NCI-H446 treated with DMSO at 0.1 percent for 48 hours (cell line): ENCODE data around the gene TMPRSS6.

Experiments
- DNase-seq: peaks from one replicate; lab custom pipeline; 2025; lab: John Stamatoyannopoulos, UW

The TMPRSS6 gene

DNA sequence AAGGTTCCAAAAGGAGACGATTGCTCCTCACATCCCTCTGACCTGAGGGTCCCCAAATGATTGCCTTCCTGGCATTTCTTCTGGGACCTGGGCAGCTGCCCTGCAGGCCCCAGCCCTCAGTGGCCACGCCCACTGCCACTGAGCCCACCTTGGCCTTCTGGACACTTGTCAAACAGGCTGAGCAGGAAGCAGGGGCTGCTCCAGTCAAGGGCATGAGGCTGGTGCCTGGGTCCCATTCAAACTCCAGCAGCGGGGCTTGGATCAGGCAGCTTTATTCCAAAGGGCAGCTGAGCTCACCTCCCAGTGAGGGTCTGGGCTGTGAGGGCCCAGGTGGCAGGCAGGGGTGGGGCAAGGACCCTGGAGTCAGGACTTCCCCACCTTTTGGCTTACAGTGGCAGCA lies 44.3 kb downstream of the TMPRSS6 start:
- DNase-seq, result no peak

DNA sequence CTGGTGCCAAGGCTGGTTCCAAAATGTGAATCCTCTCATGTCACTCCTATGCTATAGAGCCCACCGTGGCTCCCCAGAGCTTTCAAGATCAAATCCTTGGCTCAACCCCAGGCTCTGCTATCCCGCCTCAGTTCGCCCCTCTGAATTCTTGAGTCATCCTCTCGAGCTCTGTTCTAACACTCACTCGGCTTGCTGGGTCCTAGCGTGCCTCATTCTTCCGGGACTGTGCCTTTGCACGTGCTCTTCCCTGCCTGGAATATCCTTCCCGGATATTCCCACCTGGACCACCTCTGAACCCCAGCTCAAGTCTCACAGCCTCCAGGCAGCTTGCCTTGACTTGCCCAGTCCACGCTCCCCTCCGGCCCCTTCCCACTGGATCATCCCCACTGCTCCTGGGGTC lies 45.0 kb downstream of the TMPRSS6 start:
- no peak for DNase-seq

DNA sequence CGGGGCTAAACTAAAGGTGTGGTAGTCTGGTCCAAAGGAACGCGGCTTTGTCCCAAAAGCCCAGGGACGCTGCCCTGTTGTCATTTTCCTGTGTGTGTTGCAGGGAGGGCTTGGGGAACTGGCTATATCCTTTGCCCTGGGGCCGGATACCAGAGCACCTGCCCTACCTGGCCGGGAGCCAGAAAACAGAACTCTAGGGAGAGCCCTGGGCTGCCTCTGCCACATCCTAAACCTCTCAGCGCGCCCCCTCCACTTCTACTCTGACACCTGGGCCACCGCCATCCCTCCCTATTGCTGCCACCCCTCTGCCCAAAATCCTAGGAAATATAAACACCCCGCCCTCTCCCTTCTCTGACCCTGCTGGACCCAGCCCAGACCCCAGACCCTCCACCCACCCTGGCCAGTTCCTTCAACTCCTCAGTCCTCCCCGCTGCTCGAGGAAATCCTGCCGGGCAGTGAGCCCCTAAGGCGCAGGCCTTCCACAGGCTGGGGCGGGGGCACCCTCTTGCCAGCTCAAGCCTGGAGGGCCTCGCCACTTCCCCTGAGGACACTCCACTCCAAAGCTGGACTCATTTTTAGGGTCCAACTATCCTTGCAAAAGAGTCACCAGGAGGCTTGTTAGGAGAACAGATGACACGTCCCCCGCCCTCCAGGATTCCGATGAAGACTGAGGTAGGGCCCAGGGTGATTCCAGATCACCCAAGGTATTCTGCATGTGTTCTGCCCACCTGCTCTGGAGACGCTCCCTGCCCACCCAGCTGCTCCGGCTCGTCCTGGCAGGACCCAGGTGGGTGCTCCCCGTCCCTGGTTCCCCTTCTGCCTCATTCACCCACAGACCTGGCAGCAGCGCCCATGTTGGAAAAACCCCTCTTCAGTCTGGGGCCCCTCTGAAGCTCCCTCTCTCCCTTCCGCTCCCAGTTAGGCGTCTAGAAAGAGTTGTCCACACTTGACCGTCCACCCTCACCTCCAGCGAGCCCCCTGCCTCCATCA lies 45.8 kb downstream of the TMPRSS6 start:
- no peak for DNase-seq

DNA sequence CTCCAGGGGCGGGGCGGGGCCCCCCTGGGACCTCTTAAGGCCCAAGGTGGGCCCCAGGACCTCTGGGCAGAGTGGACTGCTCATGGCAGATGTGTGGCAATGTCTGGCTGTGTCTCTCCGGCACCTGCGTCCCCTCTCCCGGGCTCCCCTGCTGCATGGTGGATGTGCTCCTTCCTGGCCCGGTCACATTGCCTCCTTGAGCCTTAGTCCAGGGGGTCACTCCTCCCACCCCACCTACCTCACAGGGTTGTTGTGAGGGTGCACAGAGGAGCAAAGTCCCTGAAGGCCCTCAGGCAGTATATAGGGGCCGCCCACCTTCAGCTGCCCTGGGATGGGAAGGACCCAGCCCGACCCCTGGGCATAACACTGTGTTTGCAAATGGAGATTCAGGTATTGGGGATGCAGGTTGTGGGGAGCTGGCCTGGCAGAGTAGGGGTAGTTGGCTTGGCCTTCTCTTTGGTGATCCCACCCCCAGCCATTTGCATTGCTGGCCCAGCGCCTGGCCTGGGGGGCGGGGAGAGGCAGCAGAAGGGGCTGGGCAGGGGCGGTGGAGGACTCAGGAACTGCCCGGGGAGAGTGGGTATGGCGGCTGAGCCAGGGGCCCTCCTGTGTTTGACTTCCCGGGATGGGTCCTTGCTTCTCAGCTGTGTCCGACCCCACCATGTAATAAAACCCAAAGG lies 46.7 kb downstream of the TMPRSS6 start:
- DNase-seq, result no peak

DNA sequence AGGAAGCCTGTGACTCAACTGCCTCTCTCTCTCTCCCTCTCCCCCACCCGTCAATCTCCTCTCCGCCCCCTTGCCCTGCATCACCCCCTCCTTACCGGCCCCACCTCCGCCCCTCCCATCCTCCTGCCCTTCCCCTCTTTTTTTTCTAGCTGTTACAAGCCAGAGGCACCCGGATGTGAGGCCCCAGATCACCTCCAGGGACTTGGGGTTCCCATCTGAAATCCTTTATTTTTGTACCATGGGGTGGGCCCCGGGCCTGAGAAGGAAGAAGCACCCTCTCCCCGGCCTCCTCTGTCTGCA lies 47.2 kb downstream of the TMPRSS6 start:
- no peak for DNase-seq

DNA sequence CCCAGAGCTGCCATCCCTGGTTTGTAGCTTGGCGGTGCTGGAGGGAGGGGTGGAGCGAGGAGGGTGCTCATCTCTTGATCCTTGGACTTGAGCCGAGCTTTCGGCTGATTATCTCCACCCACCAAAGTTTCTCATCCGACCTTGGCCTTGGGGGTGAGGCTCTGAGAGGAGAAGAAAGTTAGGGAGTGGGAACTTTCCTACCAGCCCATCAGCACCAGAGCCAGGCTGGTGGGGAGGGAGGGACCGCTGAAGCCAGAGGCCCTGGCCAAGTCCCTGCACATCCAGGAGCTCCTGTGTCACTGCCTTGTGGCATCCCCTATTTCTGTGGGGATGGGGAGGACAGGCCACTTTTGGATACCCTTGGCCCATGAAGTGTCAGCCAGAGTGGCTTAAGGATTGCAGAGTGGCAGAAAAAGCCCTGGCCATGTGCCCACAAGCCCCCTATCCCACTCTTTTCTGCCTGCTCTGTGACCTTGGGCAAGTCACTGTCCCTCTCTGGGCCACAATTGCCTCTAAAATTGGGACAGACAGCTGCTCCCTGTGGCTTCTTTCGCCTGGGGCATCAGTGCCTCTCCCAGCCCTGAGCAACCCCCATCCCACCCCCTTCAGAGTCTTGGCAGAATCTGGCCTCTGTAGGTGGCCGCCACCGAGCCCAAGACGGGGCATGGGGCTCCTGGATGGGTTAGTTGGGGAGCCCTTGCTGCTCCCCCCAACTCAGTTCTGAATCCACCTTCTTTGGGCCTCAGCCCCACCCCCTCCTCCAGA lies 47.7 kb downstream of the TMPRSS6 start:
- no peak for DNase-seq

DNA sequence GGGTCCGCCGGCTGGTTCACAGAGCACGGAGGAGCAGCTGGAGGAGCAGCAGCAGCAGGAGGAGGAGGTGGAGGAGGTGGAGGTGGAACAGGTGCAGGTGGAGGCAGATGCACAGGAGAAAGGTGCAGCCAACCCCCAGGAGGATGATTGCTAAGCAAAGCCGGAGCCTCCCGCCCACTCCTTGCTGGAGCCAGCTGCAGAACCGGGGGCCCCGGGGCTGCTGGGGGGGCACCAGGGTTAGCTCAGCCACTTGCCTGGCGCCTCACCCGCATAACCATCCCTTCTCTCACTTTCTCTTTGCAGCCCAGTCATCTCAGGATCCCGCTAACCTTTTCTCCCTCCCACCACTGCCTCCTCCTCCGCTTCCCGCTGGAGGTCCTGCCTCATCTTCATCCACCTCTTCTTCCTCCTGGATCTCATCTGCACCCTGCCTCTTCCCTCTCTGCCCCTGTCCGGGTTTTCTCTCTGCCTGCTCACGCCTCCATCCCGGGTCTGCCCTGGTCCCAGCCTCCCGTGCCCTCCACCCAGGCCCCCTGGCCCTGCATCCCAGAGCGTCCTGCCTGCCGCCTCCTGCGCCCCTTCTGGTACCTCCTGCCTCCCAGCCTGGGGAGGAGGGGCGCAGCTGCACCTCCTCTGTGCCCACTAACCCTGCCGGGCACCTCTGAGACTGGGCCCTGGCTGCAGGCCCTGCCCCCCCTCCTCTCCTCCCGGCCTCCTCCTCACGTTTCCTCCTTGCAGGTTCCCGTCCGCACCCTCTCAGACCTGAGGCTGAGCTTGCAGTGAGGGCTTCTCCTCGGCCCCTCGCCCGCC lies 48.5 kb downstream of the TMPRSS6 start:
- no peak for DNase-seq

DNA sequence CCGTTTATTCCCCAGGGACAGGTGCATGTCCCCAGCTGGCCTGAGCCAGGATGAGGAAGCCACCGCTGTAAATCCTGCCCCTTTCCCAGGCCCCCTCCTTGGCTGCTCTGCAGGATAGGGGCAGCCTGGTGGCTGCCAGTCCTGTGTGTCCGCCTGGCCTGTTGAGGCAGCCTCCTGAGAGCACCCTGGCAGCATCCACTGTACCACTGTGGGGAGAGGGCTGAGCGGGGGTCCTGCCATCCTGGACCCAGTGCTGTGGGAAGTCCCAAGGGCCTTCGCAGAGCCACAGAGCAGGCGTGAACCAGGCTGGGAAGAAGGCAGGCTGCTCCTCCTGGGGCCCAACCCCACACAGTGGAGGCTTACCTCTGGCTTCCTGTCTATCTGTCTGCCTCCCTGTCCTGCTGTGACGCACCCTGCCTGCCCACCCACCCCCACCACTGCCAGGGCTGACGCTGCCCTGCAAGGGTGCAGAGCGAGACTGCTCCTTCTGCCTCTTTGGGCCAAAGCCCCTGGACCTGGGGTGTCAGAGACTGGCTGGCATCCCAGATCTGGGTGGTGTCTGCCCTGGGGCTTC lies 49.5 kb downstream of the TMPRSS6 start:
- no peak for DNase-seq

DNA sequence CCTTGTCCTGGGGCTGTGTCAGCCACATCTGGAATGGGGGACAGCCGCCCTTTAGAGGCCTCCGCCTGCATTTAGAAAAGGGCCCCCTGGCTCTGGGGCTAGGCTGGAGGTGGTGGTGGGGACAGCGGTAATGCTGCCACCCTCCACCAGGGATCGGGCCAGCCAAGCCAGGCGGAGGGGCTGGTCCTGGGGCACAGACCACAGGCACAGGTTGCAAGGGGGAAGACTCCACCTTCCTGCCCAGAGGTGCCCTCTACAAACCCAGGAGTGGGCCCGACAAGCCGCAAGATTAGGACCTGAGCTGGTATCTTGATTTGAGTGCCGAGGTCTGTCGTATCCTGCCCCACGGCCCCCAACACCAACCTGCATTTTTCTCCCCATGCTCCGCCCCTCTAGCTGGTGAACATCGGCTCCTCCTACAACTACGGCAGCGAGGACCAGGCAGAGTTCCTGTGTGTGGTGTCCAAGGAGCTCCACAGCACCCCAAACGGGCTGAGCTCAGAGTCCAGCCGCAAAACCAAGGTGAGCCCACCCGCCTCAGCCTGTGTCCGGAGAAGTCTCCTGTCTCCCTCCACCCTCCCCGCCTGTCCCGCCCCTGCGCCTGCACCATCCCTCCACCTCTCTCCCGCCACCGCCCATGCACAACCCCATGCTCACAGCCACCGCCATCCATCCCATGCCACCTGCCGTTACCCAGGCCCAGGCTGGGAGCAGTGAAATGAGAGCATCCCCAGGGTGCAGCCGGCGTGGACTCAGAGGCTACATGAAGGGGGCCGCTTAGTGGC lies 50.4 kb downstream of the TMPRSS6 start:
- no peak for DNase-seq

DNA sequence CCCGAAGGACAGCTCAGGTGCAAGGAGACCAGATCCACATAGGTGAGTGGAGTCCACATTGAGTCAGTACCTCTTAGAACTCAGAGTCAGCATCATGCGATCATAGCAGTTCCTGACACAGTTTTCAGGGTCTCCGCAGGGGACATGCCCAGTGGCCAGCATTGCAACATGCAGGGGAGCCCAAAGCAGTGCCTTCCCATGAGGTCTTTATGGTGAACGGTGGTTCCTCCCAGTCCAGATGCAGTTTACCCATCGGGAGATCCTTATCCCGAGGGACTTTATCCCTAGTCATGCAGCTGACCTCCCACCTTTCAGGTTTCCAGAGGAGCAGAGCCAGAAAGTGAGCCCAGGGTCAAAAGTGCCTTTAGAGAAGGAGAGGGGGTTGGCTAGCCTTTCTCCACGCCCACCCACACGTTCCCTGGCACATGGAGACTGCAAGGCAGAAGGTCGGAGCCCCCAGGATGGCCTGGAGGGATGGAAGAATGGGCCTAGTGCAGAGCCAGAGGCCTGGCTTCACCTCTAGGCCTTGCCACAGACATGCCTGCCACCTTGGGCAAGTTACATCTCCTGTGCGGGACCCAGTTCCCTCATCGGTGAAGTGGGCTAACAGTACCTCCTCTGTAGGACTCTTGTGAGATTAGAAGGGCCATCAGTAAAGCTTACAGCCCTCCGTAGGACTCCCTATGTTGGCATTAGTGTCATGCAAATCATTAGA lies 51.6 kb downstream of the TMPRSS6 start:
- no peak for DNase-seq

DNA sequence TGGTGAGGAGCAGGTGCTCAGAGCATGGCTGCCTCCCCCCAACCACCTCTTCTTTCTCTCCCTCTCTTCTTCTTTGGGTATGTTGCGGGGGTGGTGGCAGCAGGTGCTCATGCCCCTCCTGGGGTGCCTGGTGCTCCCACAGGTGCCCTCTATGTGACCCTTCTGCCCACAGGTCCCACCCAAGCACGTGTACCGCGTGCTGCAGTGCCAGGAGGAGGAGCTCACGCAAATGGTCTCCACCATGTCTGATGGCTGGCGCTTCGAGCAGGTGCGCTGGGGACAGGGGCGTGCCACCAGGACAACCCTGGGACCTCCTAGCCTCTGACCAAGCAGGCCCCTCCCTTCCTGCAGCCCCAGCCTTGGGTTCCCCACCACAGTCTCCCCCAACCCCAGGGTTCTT lies 52.3 kb downstream of the TMPRSS6 start:
- no peak for DNase-seq

DNA sequence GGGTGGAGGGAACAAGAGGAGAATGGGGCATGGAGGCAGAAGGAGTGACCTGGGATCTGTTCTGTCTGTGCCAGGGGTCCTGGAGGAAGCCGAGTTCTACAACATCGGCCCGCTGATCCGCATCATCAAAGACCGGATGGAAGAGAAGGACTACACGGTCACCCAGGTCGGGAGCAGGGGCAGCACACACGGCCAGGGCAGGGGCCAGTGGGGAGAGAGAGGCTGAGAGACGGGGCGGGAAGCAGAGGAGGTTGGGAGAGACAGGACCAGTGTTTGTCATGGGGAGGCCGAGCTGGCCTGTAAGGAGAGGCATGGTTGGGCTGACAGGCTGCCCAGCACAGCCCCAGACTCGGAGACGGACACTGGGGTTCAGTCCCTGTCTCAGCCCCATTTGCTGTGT lies 53.3 kb downstream of the TMPRSS6 start:
- DNase-seq, result no peak

DNA sequence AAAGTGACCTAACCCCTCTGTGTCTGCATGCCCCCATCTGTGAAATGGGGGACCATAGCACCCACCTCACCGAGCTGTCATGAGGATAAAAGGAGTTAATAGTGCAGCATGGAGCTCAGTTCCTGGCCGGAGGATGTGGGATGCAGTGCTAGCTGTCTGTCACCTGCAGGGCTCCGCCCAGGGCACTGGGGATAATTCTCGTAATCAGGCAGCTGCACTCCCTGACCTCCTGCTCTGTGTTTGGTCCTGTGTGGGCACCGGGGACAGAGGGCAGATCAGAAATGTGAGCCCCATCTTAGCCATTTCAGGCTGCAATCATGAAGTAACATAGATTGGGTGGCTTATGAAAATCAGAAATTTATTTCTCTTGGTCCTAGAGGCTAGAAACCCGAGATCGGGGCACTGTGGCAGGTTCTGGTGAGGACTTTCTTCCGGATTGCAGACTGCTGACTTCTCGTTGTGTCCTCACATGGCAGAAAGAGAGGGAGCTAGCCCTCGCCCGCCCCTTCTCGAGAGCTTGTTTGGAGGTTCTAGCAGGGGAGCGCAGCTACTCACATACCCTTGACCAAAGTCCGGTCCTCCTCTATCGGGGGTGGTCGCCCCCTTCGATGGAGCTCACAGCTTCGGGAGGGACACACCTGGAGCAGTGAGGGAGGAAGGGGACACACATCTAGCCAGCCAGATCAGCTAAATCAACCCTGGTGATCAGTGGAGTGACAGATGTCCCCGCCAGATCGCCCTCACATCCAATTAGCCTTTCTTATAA lies 54.7 kb downstream of the TMPRSS6 start:
- no peak for DNase-seq

DNA sequence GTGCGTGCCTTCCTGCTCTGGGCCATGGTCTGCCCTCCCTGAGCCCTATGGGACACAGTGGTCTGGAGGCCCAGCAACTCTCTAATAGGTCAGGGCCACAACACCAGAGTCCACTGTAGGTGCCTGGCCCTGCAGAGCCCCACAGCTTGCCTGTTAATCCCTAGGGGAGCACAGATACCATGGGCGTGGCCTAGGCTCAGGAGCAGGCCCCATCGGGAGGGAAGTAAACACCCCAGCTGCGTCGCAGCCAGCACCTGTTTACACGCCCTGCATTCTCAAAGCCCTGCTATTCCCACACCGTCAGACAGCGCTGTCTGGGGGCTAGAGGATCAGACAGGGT lies 55.5 kb downstream of the TMPRSS6 start:
- DNase-seq, result no peak

DNA sequence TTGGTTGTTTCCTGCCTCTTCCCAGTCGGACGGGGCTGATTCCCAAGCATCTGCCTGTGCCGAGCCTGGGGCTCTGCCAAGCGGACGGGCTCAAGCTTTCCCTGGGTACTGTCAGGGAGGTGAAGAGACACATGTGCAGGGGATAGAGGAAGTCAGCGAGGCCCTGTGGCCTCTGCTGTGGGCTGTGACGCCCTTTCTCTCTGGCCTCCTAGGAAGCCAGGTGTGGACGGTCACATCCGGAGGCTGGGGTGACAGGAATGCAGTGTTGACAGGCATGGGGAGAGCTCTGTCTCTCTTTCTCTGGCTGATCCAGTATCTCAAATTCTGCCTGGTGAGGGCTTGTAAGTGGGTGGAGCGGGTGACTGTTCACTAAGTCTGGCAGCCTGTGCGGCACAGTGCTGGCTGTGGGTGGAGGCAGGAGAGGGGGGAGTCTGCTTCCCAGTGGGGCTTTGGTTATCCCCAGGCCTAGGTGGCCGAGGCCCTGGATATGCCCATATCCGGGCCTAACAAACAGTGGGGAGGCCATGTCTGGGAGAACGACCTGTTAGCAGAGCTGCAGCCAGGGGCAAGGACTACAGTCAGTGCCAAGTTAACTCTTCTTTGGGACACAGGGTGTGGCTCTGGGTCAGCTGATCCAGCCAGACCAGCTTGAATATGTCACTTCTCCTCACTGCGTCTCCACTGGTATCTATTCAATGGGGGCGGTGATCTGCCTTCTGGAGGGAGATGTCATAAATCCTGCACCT lies 56.0 kb downstream of the TMPRSS6 start:
- no peak for DNase-seq

DNA sequence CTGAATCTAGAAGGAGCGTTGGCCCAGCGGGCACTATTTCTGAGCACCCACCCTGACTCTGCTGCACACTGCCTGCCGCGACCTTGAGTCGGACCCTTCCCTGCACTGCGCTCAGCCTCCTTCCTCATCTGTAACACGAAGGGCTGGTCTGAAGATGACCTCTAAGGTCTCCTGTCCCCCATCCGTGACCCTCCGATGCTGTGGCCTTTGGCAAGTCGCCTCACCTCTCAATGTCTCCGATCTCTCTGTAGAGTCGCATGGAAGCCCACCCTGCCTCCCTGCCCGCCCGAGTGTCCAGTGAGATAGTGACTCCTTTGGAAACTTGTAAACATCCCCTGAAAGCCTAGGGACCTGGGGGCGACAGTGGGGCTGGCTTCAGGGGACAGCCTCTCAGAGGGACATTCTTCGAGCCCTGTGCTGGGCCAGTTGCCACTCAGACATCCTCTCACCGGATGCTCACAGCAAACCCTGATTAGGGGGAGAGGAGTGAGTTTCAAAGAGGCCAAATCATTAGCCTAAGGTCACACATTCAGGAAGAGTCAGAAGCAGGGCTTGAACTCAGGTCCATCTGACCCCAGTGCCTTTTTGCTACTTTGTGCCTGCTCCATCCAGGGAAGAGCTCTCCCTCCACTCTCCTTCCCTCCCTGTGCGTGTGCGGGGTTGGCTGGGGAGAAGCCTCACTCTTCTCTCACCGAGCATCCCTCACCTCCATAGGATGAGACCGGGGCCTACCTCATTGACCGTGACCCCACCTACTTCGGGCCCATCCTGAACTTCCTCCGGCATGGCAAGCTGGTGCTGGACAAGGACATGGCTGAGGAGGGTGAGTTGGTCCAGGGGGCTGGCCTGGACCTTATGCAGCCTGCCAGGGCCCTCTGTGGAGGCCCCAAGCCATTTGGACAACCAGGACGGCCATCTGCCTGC lies 56.9 kb downstream of the TMPRSS6 start:
- no peak for DNase-seq
